ENCODE measurements around the gene ADAMTSL1.

The ADAMTSL1 gene

GRCh38 chr9:18678821-18679590 is 205.1 kb downstream of the ADAMTSL1 start:
- no peak for FAIRE-seq

GRCh38 chr9:18682907-18683306 is 209.0 kb downstream of the ADAMTSL1 start:
- DNase-seq (ENCODE audit: extremely low spot score, insufficient read length, low read depth) (no peak), FAIRE-seq (no peak)

More at GRCh38 chr9:18678821-18679590, 205.1 kb downstream of the ADAMTSL1 start:
- no peak for DNase-seq (ENCODE audit: extremely low spot score, insufficient read length, low read depth)

- no peak for FAIRE-seq
Observed at GRCh38 chr9:18683312-18683711, 209.4 kb downstream of the ADAMTSL1 start.

GRCh38 chr9:18683851-18684250 is 209.9 kb downstream of the ADAMTSL1 start:
- FAIRE-seq, result no peak
- no peak for DNase-seq (ENCODE audit: extremely low spot score, insufficient read length, low read depth)

More at GRCh38 chr9:18683312-18683711, 209.4 kb downstream of the ADAMTSL1 start:
- no peak for DNase-seq (ENCODE audit: extremely low spot score, insufficient read length, low read depth)

- FAIRE-seq, result no peak
Observed at GRCh38 chr9:18684593-18685317, 210.8 kb downstream of the ADAMTSL1 start.

GRCh38 chr9:18688581-18689565 is 214.9 kb downstream of the ADAMTSL1 start:
- FAIRE-seq (no peak), DNase-seq (ENCODE audit: extremely low spot score, insufficient read length, low read depth) (no peak)

More at GRCh38 chr9:18684593-18685317, 210.8 kb downstream of the ADAMTSL1 start:
- DNase-seq (ENCODE audit: extremely low spot score, insufficient read length, low read depth), result no peak

- no peak for FAIRE-seq
- no peak for DNase-seq (ENCODE audit: extremely low spot score, insufficient read length, low read depth)
Observed at GRCh38 chr9:18689921-18690320, 216.0 kb downstream of the ADAMTSL1 start.

GRCh38 chr9:18692268-18692667 is 218.3 kb downstream of the ADAMTSL1 start:
- FAIRE-seq (no peak), DNase-seq (ENCODE audit: extremely low spot score, insufficient read length, low read depth) (no peak)

GRCh38 chr9:18692962-18693361 is 219.0 kb downstream of the ADAMTSL1 start:
- no peak for DNase-seq (ENCODE audit: extremely low spot score, insufficient read length, low read depth)
- no peak for FAIRE-seq

GRCh38 chr9:18694959-18695668 is 221.2 kb downstream of the ADAMTSL1 start:
- no peak for FAIRE-seq

GRCh38 chr9:18698992-18699391 is 225.0 kb downstream of the ADAMTSL1 start:
- DNase-seq (ENCODE audit: extremely low spot score, insufficient read length, low read depth) (no peak), FAIRE-seq (no peak)

More at GRCh38 chr9:18694959-18695668, 221.2 kb downstream of the ADAMTSL1 start:
- no peak for DNase-seq (ENCODE audit: extremely low spot score, insufficient read length, low read depth)

GRCh38 chr9:18699764-18700163 is 225.8 kb downstream of the ADAMTSL1 start:
- no peak for DNase-seq (ENCODE audit: extremely low spot score, insufficient read length, low read depth)
- FAIRE-seq, result no peak

- FAIRE-seq (no peak), DNase-seq (ENCODE audit: extremely low spot score, insufficient read length, low read depth) (no peak)
Observed at GRCh38 chr9:18700714-18701113, 226.8 kb downstream of the ADAMTSL1 start.

- no peak for DNase-seq (ENCODE audit: extremely low spot score, insufficient read length, low read depth)
- no peak for FAIRE-seq
Observed at GRCh38 chr9:18703151-18703900, 229.4 kb downstream of the ADAMTSL1 start.

GRCh38 chr9:18703901-18704379 is 230.0 kb downstream of the ADAMTSL1 start:
- DNase-seq (ENCODE audit: extremely low spot score, insufficient read length, low read depth) (no peak), FAIRE-seq (no peak)

- DNase-seq (ENCODE audit: extremely low spot score, insufficient read length, low read depth) (no peak), FAIRE-seq (no peak)
Observed at GRCh38 chr9:18705796-18706392, 231.9 kb downstream of the ADAMTSL1 start.

- DNase-seq (ENCODE audit: extremely low spot score, insufficient read length, low read depth) (no peak), FAIRE-seq (no peak)
Observed at GRCh38 chr9:18706648-18707047, 232.7 kb downstream of the ADAMTSL1 start.

GRCh38 chr9:18707061-18707461 is 233.1 kb downstream of the ADAMTSL1 start:
- FAIRE-seq (no peak), DNase-seq (ENCODE audit: extremely low spot score, insufficient read length, low read depth) (no peak)

All from GM18507 (cell line).